Measurements from ENCODE around the gene KIR2DL4. TPM values are rescaled to one million over a fixed set of nuclear protein-coding genes. Genes with fewer than 3 reads are reported as not detected.
"Not testable (repeated sequence)": the region's sequence is repeated elsewhere in the genome, so short reads cannot be mapped to it uniquely, and the experiment has no call there.

KIR2DL4 gene
- total RNA-seq, 3 donors from 2014 or later (not counting 1 experiment from before 2014, with no cell fraction given), result 7.1 to 14.5 (median 7.3) TPM

- H3K27me3 Mint-ChIP-seq (ENCODE audit: low read depth in 2 of 2), result no peaks in the 10 kb centered on the region
- Histone ChIP-seq H3K27me3 (ENCODE audit: control insufficient read depth, insufficient read depth, low read length) (no peaks in the 10 kb centered on the region), H3K4me3 (ENCODE audit: low read length) (no peak overlapping the region), H3K4me1 (ENCODE audit: control insufficient read depth, insufficient read depth, low read length) (peaks cover 45% of the 10 kb centered on the region), H3K9me3 (ENCODE audit: control insufficient read depth, insufficient read depth, low read length) (no peaks in the 10 kb centered on the region), H3K27ac (ENCODE audit: low read length) (no peak overlapping the region), H3K36me3 (ENCODE audit: control insufficient read depth, insufficient read depth, low read length) (no peaks in the 10 kb centered on the region)
- peak overlapping the region; percentile 8 for H3K4me3 Mint-ChIP-seq
- intact Hi-C loops (cut with micrococcal nuclease), result loop anchor here (10.0 kb wide), 1 partner anchor 111 kb away; no protein-coding TSS in a partner anchor
- DNase-seq (no peak), ATAC-seq (no peak)
- peaks cover 52 to 57% of the 10 kb centered on the region in 2 donors for H3K4me1 Mint-ChIP-seq
- 84% methylated on average over 14 of the region's 14 CpGs for WGBS (ENCODE audit: insufficient coverage)
- H3K9me3 Mint-ChIP-seq, result no peaks in the 10 kb centered on the region
- H3K36me3 Mint-ChIP-seq, result no peaks in the 10 kb centered on the region
- TF ChIP-seq, protein P1, sequence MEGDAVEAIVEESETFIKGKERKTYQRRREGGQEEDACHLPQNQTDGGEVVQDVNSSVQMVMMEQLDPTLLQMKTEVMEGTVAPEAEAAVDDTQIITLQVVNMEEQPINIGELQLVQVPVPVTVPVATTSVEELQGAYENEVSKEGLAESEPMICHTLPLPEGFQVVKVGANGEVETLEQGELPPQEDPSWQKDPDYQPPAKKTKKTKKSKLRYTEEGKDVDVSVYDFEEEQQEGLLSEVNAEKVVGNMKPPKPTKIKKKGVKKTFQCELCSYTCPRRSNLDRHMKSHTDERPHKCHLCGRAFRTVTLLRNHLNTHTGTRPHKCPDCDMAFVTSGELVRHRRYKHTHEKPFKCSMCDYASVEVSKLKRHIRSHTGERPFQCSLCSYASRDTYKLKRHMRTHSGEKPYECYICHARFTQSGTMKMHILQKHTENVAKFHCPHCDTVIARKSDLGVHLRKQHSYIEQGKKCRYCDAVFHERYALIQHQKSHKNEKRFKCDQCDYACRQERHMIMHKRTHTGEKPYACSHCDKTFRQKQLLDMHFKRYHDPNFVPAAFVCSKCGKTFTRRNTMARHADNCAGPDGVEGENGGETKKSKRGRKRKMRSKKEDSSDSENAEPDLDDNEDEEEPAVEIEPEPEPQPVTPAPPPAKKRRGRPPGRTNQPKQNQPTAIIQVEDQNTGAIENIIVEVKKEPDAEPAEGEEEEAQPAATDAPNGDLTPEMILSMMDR (IDR thresholded peaks at IDR 0.05), result no peak
- peak overlapping the region; percentile 84 to 86 for H3K27ac Mint-ChIP-seq
Measured at GRCh38 chr19:54805665-54806515, 2.5 kb downstream of the KIR2DL4 start.

DNA sequence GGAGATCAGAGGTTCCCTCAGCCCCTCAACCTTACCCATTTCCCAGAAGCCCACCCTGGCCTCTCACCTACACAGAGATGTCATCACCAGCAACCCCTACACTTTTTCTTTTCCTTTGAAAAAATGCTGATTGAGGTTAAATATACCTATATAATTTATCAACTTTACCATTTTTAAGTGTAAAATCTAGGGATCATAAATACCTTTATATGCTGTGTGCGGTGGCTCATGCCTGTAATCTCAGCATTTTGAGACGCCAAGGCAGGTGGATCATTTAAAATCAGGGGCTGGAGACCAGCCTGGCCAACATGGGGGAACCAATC is 3.1 kb downstream of the KIR2DL4 start:
- TF ChIP-seq, protein P1 (IDR thresholded peaks at IDR 0.05), result no peak
- H3K27ac ChIP-seq (ENCODE audit: low read length), result no peak overlapping the region
- no peak for ATAC-seq
- Mint-ChIP-seq H3K4me3 (no peak overlapping the region), H3K27ac (peak overlapping the region in 1 of 2 donors; percentile 84), H3K27me3 (ENCODE audit: low read depth in 2 of 2) (no peaks in the 10 kb centered on the region), H3K36me3 (no peaks in the 10 kb centered on the region), H3K9me3 (no peaks in the 10 kb centered on the region), H3K4me1 (peaks cover 47 to 52% of the 10 kb centered on the region in 2 donors)
- H3K4me3 ChIP-seq (ENCODE audit: low read length), result no peak overlapping the region
- H3K27me3 ChIP-seq (ENCODE audit: control insufficient read depth, insufficient read depth, low read length), result no peaks in the 10 kb centered on the region
- no peak for DNase-seq
- peaks cover 45% of the 10 kb centered on the region for H3K4me1 ChIP-seq (ENCODE audit: control insufficient read depth, insufficient read depth, low read length)
- H3K36me3 ChIP-seq (ENCODE audit: control insufficient read depth, insufficient read depth, low read length), result no peaks in the 10 kb centered on the region
- no peaks in the 10 kb centered on the region for H3K9me3 ChIP-seq (ENCODE audit: control insufficient read depth, insufficient read depth, low read length)
- intact Hi-C loops (cut with micrococcal nuclease), result loop anchor here (10.0 kb wide), 1 partner anchor 112 kb away; no protein-coding TSS in a partner anchor
- WGBS (ENCODE audit: insufficient coverage), result 93% methylated on average over 2 of the region's 2 CpGs

DNA sequence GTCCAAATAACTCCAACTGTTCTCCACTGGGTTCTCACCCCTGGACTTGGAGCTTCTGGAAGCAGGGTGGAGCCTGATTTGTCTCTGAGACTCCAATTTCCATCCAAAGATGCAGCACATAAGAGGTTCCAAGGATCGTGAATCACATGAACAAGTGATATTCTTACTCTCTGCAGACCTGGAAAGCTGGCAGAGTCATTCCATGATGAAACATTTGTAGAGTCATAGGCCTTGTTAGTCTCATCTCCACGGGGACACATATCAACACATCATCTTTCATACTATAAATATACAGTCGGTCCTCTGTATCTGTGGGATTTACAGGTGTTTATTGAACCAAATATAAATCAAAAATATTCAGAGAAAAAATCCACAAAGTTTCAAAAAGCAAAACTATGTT is 11.2 kb downstream of the KIR2DL4 start:
- WGBS (ENCODE audit: insufficient coverage), result 88% methylated on average over 1 of the region's 3 CpGs
- H3K9me3 Mint-ChIP-seq; H3K27me3 ChIP-seq (ENCODE audit: control insufficient read depth, insufficient read depth, low read length); DNase-seq; H3K9me3 ChIP-seq (ENCODE audit: control insufficient read depth, insufficient read depth, low read length); H3K27me3 Mint-ChIP-seq (ENCODE audit: low read depth in 2 of 2); intact Hi-C loops (cut with micrococcal nuclease); H3K4me3 Mint-ChIP-seq; ATAC-seq; H3K4me3 ChIP-seq (ENCODE audit: low read length); H3K27ac ChIP-seq (ENCODE audit: low read length); H3K36me3 Mint-ChIP-seq; H3K36me3 ChIP-seq (ENCODE audit: control insufficient read depth, insufficient read depth, low read length): not testable (repeated sequence)
- H3K4me1 ChIP-seq (ENCODE audit: control insufficient read depth, insufficient read depth, low read length), result peaks cover 38% of the 10 kb centered on the region
- peaks cover 37 to 40% of the 10 kb centered on the region in 2 donors for H3K4me1 Mint-ChIP-seq
- H3K27ac Mint-ChIP-seq, result peak overlapping the region in 1 of 2 donors; percentile 54

- intact Hi-C loops (cut with micrococcal nuclease); H3K36me3 ChIP-seq (ENCODE audit: control insufficient read depth, insufficient read depth, low read length); H3K9me3 Mint-ChIP-seq; DNase-seq; H3K9me3 ChIP-seq (ENCODE audit: control insufficient read depth, insufficient read depth, low read length); H3K27me3 ChIP-seq (ENCODE audit: control insufficient read depth, insufficient read depth, low read length); H3K36me3 Mint-ChIP-seq: not testable (repeated sequence)
- Histone ChIP-seq H3K27ac (ENCODE audit: low read length) (peak within 1 kb of the TSS; percentile 76), H3K4me3 (ENCODE audit: low read length) (peak within 1 kb of the TSS; percentile 19), H3K4me1 (ENCODE audit: control insufficient read depth, insufficient read depth, low read length) (peaks cover 41% of the 10 kb centered on the region)
- peaks cover 37 to 45% of the 10 kb centered on the region in 2 donors for H3K4me1 Mint-ChIP-seq
- peak in 1 of 3 donors; percentile 36 for ATAC-seq
- H3K4me3 Mint-ChIP-seq, result peak within 1 kb of the TSS; percentile 89
- H3K27me3 Mint-ChIP-seq (ENCODE audit: low read depth in 2 of 2), result peaks cover 0 to 13% of the 10 kb centered on the region in 2 donors
- H3K27ac Mint-ChIP-seq, result peak within 1 kb of the TSS; percentile 91 to 92
- 72% methylated on average over 11 of the region's 17 CpGs for WGBS (ENCODE audit: insufficient coverage)
Measured at GRCh38 chr19:54816251-54816650, 12.8 kb downstream of the KIR2DL4 start, which contains the start of gene KIR3DL1. Gene KIR3DL1, plus strand, starts transcription at chr19:54816468.

Measured in natural killer cell (primary cell).